HEK293 (cell line): ENCODE measurements around the gene PRADC1.

ENCODE experiments used
- CTCF ChIA-PET: fragments of 350-600 bp; formaldehyde crosslinking; extraction: SDS; loops from one replicate; lab custom pipeline; 2021; ENCODE audit warnings: antibody characterized with exemption; lab: Yijun Ruan, JAX
- POLR2A ChIA-PET: fragments of 300-600 bp; formaldehyde crosslinking; extraction: SDS; loops from one replicate; lab custom pipeline; 2020; ENCODE audit warnings: antibody characterized with exemption, inconsistent platforms; lab: Yijun Ruan, JAX
- H3K27ac ChIP-seq: fragments of 200-500 bp; sonication (Bioruptor generic); 2 replicates; pipeline ENCODE4 v1.5.1; 2014; ENCODE audit warnings: low read depth, low read length, control low read depth, inconsistent platforms; ENCODE audit errors: extremely low read depth
- H3K36me3 ChIP-seq, 2 experiments: fragments of 200-500 bp in 1 of 2; sonication (Bioruptor generic) in 1 of 2; 1 replicate in 1 of 2; 2 replicates in 1 of 2; pipeline ENCODE4 v1.5.1; 2014 to 2017; ENCODE audit warnings: inconsistent platforms in 2 of 2, low read length in 2 of 2; ENCODE audit not compliant: control insufficient read depth in 2 of 2, insufficient read depth in 1 of 2
- H3K4me1 ChIP-seq: fragments of 200-500 bp; sonication (Bioruptor generic); 2 replicates; pipeline ENCODE4 v1.5.1; 2014; ENCODE audit warnings: mild to moderate bottlenecking, low read length, inconsistent platforms; ENCODE audit not compliant: control insufficient read depth, insufficient read depth
- H3K4me3 ChIP-seq: 2 replicates; pipeline ENCODE4 v1.5.1; 2011; ENCODE audit warnings: low read depth, mild to moderate bottlenecking, control low read depth, low read length, moderate library complexity
- H3K9me3 ChIP-seq: fragments of 200-500 bp; sonication (Bioruptor generic); 2 replicates; pipeline ENCODE4 v1.5.1; 2014; ENCODE audit warnings: low read depth, low read length, inconsistent platforms; ENCODE audit not compliant: control insufficient read depth, insufficient read depth
- ELK4 ChIP-seq: IDR thresholded peaks from 2 replicates; pipeline ENCODE4 v1.6.1; 2011; ENCODE audit warnings: mild to moderate bottlenecking, low read depth, low read length, borderline replicate concordance
- MYNN ChIP-seq: fragments of 450-650 bp; formaldehyde crosslinking; IDR thresholded peaks from 2 replicates; pipeline ENCODE4 v1.5.1; 2016; ENCODE audit warnings: missing biosample characterization, missing genetic modification characterization, borderline replicate concordance
- OSR2 ChIP-seq: fragments of 450-650 bp; formaldehyde crosslinking; IDR thresholded peaks from 2 replicates; pipeline ENCODE4 v1.5.1; 2016; ENCODE audit warnings: missing biosample characterization, missing genetic modification characterization
- OVOL3 ChIP-seq: fragments of 450-650 bp; formaldehyde crosslinking; IDR thresholded peaks from 2 replicates; pipeline ENCODE4 v1.5.1; 2016; ENCODE audit warnings: missing biosample characterization, missing genetic modification characterization
- PRDM1 ChIP-seq: fragments of 450-650 bp; formaldehyde crosslinking; IDR thresholded peaks from 2 replicates; pipeline ENCODE4; 2016; ENCODE audit warnings: missing biosample characterization, missing genetic modification characterization
- REPIN1 ChIP-seq: fragments of 450-650 bp; formaldehyde crosslinking; IDR thresholded peaks from 2 replicates; pipeline ENCODE4 v1.5.1; 2017; ENCODE audit warnings: missing biosample characterization, missing genetic modification characterization, low read depth
- SCRT1 ChIP-seq: fragments of 450-650 bp; formaldehyde crosslinking; IDR thresholded peaks from 2 replicates; pipeline ENCODE4 v1.5.1; 2016; ENCODE audit warnings: missing biosample characterization, missing genetic modification characterization, borderline replicate concordance
- SCRT2 ChIP-seq: fragments of 450-650 bp; formaldehyde crosslinking; IDR thresholded peaks from 2 replicates; pipeline ENCODE4 v1.5.1; 2016; ENCODE audit warnings: missing biosample characterization, missing genetic modification characterization
- SP2 ChIP-seq: fragments of 450-650 bp; formaldehyde crosslinking; IDR thresholded peaks from 2 replicates; pipeline ENCODE4 v1.5.1; 2016; ENCODE audit warnings: missing biosample characterization, missing genetic modification characterization
- ZFHX2 ChIP-seq: fragments of 450-650 bp; formaldehyde crosslinking; conservative IDR thresholded peaks from 2 replicates; pipeline ENCODE4 v1.5.1; 2016; ENCODE audit warnings: missing biosample characterization, missing genetic modification characterization
- ZNF112 ChIP-seq: fragments of 450-650 bp; formaldehyde crosslinking; IDR thresholded peaks from 2 replicates; pipeline ENCODE4 v1.5.0; 2017; ENCODE audit warnings: missing biosample characterization, missing genetic modification characterization
- ZNF174 ChIP-seq: fragments of 450-650 bp; formaldehyde crosslinking; IDR thresholded peaks from 2 replicates; pipeline ENCODE4 v1.5.0; 2017; ENCODE audit warnings: missing biosample characterization, mild to moderate bottlenecking, missing genetic modification characterization
- ZNF184 ChIP-seq: fragments of 450-650 bp; IDR thresholded peaks from 2 replicates; pipeline ENCODE4 v1.5.1; 2018; ENCODE audit warnings: missing biosample characterization, mild to moderate bottlenecking, missing genetic modification characterization
- ZNF19 ChIP-seq: fragments of 450-650 bp; formaldehyde crosslinking; IDR thresholded peaks from 2 replicates; pipeline ENCODE4; 2016; ENCODE audit warnings: missing biosample characterization, missing genetic modification characterization, low read depth
- ZNF248 ChIP-seq: fragments of 450-650 bp; formaldehyde crosslinking; IDR thresholded peaks from 2 replicates; pipeline ENCODE4 v1.5.1; 2017; ENCODE audit warnings: missing biosample characterization, missing genetic modification characterization
- ZNF366 ChIP-seq: fragments of 450-650 bp; formaldehyde crosslinking; conservative IDR thresholded peaks from 2 replicates; pipeline ENCODE4 v1.5.1; 2016; ENCODE audit warnings: missing biosample characterization, missing genetic modification characterization
- ZNF394 ChIP-seq: fragments of 450-650 bp; formaldehyde crosslinking; IDR thresholded peaks from 2 replicates; pipeline ENCODE4 v1.5.1; 2016; ENCODE audit warnings: missing biosample characterization, missing genetic modification characterization, mild to moderate bottlenecking, moderate library complexity, borderline replicate concordance
- ZNF433 ChIP-seq: fragments of 450-650 bp; formaldehyde crosslinking; IDR thresholded peaks from 2 replicates; pipeline ENCODE4 v1.5.1; 2016; ENCODE audit warnings: missing biosample characterization, missing genetic modification characterization, low read depth
- ZNF548 ChIP-seq: fragments of 450-650 bp; formaldehyde crosslinking; IDR thresholded peaks from 2 replicates; pipeline ENCODE4 v1.5.1; 2016; ENCODE audit warnings: missing biosample characterization, missing genetic modification characterization
- ZNF623 ChIP-seq: fragments of 450-650 bp; formaldehyde crosslinking; IDR thresholded peaks from 2 replicates; pipeline ENCODE4 v1.5.1; 2016; ENCODE audit warnings: missing biosample characterization, missing genetic modification characterization
- ZNF626 ChIP-seq: fragments of 450-650 bp; sonication (Bioruptor Pico); formaldehyde crosslinking; IDR thresholded peaks from 2 replicates; pipeline ENCODE4 v1.5.1; 2018; ENCODE audit warnings: missing biosample characterization, missing genetic modification characterization, inconsistent platforms
- TF ChIP-seq, protein P1 (sequence below): fragments of 450-650 bp; formaldehyde crosslinking; IDR thresholded peaks from 2 replicates; pipeline ENCODE4 v1.5.1; 2016; ENCODE audit warnings: missing biosample characterization, missing genetic modification characterization

Gene PRADC1

DNA sequence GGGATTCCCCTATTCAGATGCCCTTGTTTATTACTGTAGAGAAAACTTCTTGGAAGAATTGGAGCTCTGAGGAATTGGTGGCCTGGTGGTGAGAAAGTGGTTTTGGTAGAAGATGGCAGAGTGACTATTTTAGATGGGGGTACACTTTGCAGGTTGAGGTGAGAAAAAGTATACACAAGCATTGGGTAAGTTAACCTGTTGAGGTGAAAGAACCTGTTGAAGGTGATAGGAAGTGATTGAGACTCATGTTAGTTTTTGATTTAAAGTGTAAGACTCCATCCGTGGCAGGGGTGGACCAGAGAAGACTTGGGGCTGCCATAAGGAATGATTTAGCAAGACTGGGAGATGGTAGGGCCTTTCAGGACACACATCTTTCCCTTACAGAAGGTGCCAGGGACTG, 4.1 kb upstream of the PRADC1 start:
- Histone ChIP-seq H3K4me3 (no peak overlapping the region), H3K36me3 (peaks cover 34 to 70% of the 10 kb centered on the region in 2 experiments), H3K27ac (no peak overlapping the region), H3K4me1 (peaks cover 12% of the 10 kb centered on the region; the same call in 1 of the 2 replicates), H3K9me3 (no peaks in the 10 kb centered on the region)
- ChIA-PET CTCF (interaction anchor here (1.1 kb wide), 1 partner anchor 24 kb away, joined by 4 read pairs; no protein-coding TSS in a partner anchor), POLR2A (interaction anchor here (0.8 to 2.3 kb wide), 2 partner anchors 10 to 21 kb away, joined by 3 to 9 read pairs; no protein-coding TSS in a partner anchor)
- TF ChIP-seq SCRT1 (tag by site-specific recombination) (peak; percentile 91), SCRT2 (tag by site-specific recombination) (peak; percentile 98), PRDM1 (0 out of 2 replicates have a peak, but pooled peaks have one; percentile 88), ZNF548 (tag by site-specific recombination) (no peak), REPIN1 (tag by site-specific recombination) (no peak)

GRCh38 chr2:73235315-73236028, 2.4 kb upstream of the PRADC1 start:
- ChIA-PET POLR2A (interaction anchor here (1.5 to 3.7 kb wide), 5 partner anchors 9 to 56 kb away, joined by 7 to 33 read pairs (median 12); no protein-coding TSS in a partner anchor), CTCF (interaction anchor here (0.9 to 2.2 kb wide), 6 partner anchors 10 to 55 kb away, joined by 3 to 6 read pairs (median 5); no protein-coding TSS in a partner anchor)
- Histone ChIP-seq H3K36me3 (peaks cover 20 to 53% of the 10 kb centered on the region in 2 experiments), H3K9me3 (no peaks in the 10 kb centered on the region), H3K4me1 (peaks cover 12% of the 10 kb centered on the region; the same call in 1 of the 2 replicates), H3K4me3 (peak overlapping the region; percentile 87), H3K27ac (peak overlapping the region; percentile 97; the same call in 1 of the 2 replicates)
- TF ChIP-seq ZNF174 (tag by site-specific recombination) (no peak), ZNF112 (no peak), ZFHX2 (tag by site-specific recombination) (no peak), MYNN (no peak), ZNF394 (tag by site-specific recombination) (no peak), OVOL3 (tag by site-specific recombination) (no peak), ZNF19 (tag by site-specific recombination) (no peak), ZNF626 (no peak), ELK4 (no peak), ZNF366 (no peak), OSR2 (tag by site-specific recombination) (no peak), SP2 (no peak), ZNF433 (tag by site-specific recombination) (no peak), ZNF248 (no peak), ZNF623 (tag by site-specific recombination) (no peak), ZNF184 (tag by site-specific recombination) (no peak)
- TF ChIP-seq, protein P1, sequence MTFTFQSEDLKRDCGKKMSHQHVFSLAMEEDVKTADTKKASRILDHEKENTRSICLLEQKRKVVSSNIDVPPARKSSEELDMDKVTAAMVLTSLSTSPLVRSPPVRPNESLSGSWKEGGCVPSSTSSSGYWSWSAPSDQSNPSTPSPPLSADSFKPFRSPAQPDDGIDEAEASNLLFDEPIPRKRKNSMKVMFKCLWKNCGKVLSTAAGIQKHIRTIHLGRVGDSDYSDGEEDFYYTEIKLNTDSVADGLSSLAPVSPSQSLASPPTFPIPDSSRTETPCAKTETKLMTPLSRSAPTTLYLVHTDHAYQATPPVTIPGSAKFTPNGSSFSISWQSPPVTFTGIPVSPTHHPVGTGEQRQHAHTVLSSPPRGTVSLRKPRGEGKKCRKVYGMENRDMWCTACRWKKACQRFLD (tag by site-specific recombination): no peak
